GM21723 (cell line): ENCODE results near the gene FAF1.
"Not testable (repeated sequence)": the region's sequence is repeated elsewhere in the genome, so short reads cannot be mapped to it uniquely, and the experiment has no call there.

Source experiments
- ATAC-seq: cut with Tn5 transposase; IDR thresholded peaks from one replicate; pipeline ENCODE4 v1.9.1; 2021; ENCODE audit warnings: mild to moderate bottlenecking, moderate library complexity; ENCODE audit not compliant: unreplicated experiment

FAF1 gene

GRCh38 chr1:50787266-50787665 lies 172.8 kb downstream of the FAF1 start:
- no peak for ATAC-seq

DNA sequence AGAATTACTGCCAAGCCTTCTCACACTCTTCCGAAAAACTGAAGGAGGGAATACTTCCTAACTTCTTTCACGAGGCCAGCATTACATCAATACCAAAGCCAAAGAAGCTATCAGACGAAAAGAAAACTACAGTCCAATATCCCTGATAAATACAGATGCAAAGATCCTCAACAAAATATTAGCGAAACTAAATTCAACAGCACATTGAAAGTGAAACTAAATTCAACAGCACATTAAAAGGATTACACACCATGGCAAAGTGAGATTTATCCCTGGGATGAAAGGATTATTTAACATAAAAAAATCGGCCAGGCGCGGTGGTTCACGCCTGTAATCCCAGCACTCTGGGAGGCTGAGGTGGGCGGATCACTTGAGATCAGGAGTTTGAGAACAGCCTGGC lies 176.8 kb downstream of the FAF1 start:
- ATAC-seq, result no peak

DNA sequence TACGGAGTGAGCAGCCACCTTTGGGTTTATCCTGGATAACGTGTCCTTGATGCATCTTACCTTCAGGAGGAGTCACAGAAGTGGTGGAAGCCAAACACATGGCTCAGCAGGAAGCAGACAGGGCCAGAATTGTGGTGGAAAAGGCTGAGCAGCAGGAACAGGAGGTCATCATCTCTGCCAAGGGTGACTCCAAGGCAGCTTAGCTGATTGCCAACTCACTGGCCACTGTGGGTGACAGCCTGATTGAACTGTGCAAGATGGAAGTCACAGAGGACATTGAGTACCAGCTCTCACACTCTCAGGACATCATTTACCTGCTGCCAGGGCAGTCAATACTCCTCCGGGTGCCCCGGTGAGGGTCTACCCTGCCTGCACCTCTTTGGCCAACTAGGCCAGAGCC lies 179.3 kb downstream of the FAF1 start:
- ATAC-seq, result no peak

- no peak for ATAC-seq
Observed at GRCh38 chr1:50779801-50780200, 180.3 kb downstream of the FAF1 start.

DNA sequence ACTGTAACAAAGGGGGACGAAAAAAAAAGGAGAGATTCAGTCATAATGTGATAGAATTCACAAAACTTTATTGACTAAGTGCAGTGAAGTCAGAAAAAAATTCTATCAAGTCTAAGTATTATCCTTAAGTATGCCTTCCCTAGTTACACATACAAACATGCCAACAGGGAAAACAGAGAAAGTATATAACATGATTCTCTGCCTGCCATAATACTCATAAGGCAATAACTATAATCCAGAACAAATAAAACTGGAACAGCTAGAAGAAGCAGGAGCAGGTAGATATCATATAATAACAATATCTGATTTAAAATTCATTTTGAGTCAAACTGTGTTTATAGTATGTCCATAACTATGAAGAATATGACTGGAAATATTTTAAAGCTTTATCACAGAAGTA lies 184.3 kb downstream of the FAF1 start:
- no peak for ATAC-seq

- ATAC-seq, result peak; percentile 54
Observed at GRCh38 chr1:50774759-50775351, 185.2 kb downstream of the FAF1 start.

DNA sequence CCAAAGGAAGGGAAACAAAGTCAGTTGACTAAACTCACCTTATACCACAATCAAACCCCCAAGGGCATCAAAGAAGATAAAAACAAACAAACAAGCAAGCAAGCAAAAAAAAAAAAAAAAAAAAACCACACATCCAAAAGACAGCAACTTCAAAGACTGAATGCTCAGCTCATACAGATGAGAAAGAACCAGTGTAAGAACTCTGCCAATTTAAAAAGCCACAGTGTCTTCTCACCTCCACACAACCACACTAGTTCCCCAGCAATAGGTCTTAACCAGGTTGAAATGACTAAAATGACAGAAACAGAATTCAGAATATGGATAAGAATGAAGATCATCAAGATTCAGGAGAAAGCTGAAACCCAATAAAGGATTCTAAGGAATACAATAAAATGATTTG lies 193.4 kb downstream of the FAF1 start:
- ATAC-seq, result no peak

DNA sequence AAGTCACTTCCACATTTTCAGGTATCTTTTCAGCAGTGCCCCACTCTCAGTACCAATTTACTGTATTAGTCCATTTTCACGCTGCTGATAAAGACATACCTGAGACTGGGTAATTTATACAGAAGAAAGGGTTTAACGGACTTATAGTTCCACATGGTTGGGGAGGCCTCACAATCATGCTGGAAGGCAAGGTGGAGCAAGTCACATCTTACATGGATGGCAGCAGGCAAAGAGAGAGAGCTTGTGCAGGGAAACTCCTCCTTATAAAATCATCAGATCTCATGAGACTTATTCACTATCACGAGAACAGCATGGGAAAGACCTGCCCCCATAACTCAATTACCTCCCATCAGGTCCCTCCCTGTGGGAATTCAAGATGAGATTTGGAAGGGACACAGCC lies 203.5 kb downstream of the FAF1 start:
- not testable (repeated sequence) for ATAC-seq

- not testable (repeated sequence) for ATAC-seq
Observed at GRCh38 chr1:50754764-50755163, 205.3 kb downstream of the FAF1 start.

GRCh38 chr1:50750021-50750619 lies 209.9 kb downstream of the FAF1 start:
- ATAC-seq, result no peak

DNA sequence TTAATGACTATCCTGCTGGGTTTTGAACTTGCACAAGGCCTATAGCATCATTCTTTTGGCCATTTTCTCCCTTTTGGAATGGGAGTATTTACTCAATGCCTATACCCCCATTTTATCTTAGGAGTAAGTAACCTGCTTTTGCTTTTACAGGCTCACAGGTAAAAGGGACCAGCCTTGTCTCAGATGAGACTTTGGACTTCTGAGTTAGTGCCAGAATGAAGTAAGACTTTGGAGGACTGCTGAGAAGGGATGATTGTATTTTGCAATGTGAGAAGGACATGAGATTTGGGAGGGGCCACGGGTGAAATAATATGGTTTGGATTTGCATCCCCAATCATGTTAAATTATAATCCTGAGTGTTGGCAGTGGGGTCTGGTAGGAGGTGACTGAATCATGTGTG lies 212.7 kb downstream of the FAF1 start:
- ATAC-seq, result no peak

DNA sequence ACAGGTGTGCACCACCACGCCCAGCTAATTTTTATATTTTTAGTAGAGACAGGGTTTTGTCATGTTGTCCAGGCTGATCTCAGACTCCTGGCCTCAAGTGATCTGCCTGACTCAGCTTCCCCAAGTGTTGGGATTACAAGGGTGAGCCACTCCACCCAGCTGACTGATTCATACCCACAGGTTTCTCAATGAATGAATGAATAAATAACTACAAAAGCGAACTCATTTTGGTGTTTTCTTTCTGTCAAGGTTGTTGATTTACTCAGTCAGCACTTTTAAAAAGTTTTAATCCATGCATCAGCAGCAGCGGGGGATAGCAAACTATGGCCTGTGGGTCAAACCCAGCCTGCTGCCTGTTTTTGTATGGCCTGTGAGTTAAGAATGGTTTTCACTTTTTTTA lies 217.5 kb downstream of the FAF1 start:
- no peak for ATAC-seq

DNA sequence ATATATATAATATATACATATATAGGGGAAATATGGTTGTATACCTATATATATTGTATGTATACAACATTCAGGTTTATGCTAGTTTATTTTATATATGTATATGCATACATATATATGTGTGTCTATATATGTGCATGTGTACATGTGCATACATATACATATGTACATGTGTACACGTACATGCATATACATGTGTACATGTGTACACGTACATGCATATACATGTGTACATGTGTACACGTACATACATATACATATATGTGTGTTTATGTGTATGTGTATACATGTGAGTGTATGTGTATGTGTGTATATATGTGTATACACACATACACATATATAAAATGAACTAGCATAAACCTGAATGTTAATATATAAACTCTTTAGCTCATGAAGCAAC lies 220.9 kb downstream of the FAF1 start:
- no peak for ATAC-seq

- ATAC-seq, result no peak
Observed at GRCh38 chr1:50735443-50735842, 224.6 kb downstream of the FAF1 start.

DNA sequence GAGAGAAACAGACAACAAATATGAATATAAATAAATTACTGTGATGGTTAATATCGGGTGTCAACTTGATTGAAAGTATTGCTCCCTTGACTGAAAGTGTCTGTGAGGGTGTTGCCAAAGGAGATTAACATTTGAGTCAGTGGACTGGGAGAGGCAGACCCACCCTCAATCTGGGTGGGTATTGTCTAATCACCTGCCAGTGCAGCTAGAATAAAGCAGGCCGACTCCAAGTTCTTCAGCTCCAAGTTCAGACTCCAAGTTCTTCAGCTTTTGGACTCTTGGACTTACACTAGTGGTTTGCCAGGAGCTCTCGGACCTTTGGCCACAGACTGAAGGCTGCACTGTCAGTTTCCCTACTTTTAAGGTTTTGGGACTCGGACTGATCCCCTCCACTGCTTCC lies 232.5 kb downstream of the FAF1 start:
- ATAC-seq, result not testable (repeated sequence)

- ATAC-seq, result peak; percentile 81
Observed at GRCh38 chr1:50724626-50725286, 235.3 kb downstream of the FAF1 start.

DNA sequence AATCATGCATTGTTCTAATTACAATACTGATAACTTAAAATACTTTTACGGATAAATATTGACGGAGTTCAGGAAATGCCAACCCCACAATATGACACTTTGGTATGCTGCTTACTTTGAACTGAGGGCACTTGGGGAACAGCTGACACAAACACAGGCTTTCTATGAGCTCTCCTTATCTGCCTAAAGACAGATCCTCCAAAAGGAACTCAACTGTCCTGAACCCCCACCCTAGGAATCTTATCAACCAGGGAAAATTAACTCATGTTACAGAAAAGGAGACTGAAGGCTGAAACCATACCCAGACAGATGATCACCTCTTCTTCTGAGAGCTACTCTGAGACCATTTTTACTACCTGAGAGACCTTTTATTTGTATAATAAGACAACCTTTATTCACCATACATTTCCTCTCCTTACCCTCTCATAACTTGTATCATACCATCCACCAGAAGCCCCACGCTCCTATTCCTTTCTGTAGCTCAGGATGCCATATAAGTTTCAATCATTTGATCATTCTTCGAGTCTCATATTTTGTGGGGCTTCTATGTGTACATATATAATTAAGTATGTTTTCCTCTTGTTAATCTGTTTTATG lies 239.5 kb downstream of the FAF1 start:
- no peak for ATAC-seq

- ATAC-seq, result no peak
Observed at GRCh38 chr1:50719126-50719525, 240.9 kb downstream of the FAF1 start.

GRCh38 chr1:50717327-50717726 lies 242.7 kb downstream of the FAF1 start:
- no peak for ATAC-seq

DNA sequence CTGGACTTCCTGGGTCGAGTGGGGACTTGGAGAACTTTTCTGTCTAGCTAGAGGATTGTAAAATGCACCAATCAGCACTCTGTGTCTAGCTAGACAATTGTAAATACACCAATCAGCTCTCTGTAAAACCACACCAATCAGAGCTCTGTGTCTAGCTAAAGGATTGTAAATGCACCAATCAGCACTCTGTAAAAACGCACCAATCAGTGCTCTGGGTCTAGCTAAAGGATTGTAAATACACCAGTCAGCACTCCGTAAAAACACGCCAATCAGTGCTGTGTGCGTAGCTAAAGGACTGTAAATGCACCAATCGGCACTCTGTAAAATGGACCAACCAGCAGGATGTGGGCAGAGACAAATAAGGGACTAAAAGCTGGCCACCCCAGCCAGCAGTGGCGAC lies 243.6 kb downstream of the FAF1 start:
- ATAC-seq, result not testable (repeated sequence)

GRCh38 chr1:50710099-50710498 lies 250.0 kb downstream of the FAF1 start:
- ATAC-seq, result no peak

DNA sequence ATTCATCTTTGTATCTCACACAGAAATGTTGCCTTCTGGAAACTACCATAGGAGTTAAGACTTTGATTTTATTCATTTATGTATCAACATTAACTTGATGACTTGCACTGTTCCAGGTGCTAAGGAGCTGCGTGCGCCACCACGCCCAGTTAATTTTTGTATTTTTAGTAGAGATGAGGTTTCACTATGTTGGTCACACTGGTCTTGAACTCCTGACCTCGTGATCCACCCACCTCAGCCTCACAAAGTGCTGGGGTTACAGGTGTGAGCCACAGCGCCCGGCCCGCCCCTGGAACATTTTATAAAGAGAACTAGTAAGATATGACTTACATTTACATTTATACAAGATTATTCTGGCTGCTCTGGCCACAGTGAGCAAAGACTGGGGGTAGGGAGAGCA lies 252.2 kb downstream of the FAF1 start:
- no peak for ATAC-seq
